Nephron (organoid): ENCODE measurements around the gene RBP7.
"Not testable (repeated sequence)": the region's sequence is repeated elsewhere in the genome, so short reads cannot be mapped to it uniquely, and the experiment has no call there.

Experiments
- H3K27ac Mint-ChIP-seq, 3 experiments: 2 replicates each; pipeline ENCODE4 v1.8.0; 2020; ENCODE audit warnings: mixed read lengths in 3 of 3, mild to moderate bottlenecking in 2 of 3, moderate library complexity in 1 of 3
- H3K27me3 Mint-ChIP-seq: 2 replicates; pipeline ENCODE4 v1.8.0; 2021; ENCODE audit warnings: low read depth, mild to moderate bottlenecking, moderate library complexity, mixed read lengths
- H3K36me3 Mint-ChIP-seq: 2 replicates; pipeline ENCODE4 v1.8.0; 2020; ENCODE audit warnings: low read depth, mixed read lengths
- H3K4me1 Mint-ChIP-seq: 2 replicates; pipeline ENCODE4 v1.8.0; 2020; ENCODE audit warnings: mixed read lengths
- H3K4me3 Mint-ChIP-seq, 3 experiments: 2 replicates each; pipeline ENCODE4 v1.8.0; 2020; ENCODE audit warnings: mild to moderate bottlenecking in 3 of 3, mixed read lengths in 3 of 3, moderate library complexity in 2 of 3
- H3K9me3 Mint-ChIP-seq: 2 replicates; pipeline ENCODE4 v1.8.0; 2020; ENCODE audit warnings: mixed read lengths
- CTCF ChIP-seq, 3 experiments: fragments of 200-600 bp; sonication (generic); IDR thresholded peaks; one replicate each; pipeline ENCODE4 v1.5.0; 2021; ENCODE audit warnings: antibody characterized with exemption in 3 of 3; ENCODE audit not compliant: unreplicated experiment in 3 of 3

RBP7 gene

DNA sequence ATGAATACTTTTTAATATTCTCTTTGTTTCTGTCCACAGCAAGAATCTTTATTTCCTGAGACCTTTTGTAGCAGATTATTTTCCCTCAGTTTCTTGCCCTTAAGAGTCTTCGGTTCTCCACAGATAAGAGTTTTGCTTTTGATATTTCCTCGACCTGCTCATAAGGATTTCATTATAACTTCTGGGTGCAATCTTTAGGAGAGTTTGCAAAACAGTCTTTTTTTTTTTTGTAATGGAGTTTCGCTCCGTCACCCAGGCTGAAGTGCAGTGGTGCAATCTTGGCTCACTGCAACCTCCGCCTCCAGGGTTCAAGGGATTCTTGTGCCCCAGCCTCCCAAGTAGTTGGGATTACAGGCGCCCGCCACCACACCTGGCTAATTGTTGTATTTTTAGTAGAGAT lies 25.6 kb downstream of the RBP7 start:
- Mint-ChIP-seq H3K4me1 (peaks cover 16% of the 10 kb centered on the region), H3K36me3 (no peaks in the 10 kb centered on the region), H3K4me3 (no peak overlapping the region), H3K27me3 (no peaks in the 10 kb centered on the region), H3K27ac (peak overlapping the region; percentile 78 to 86 (median 84)), H3K9me3 (peaks cover 3% of the 10 kb centered on the region)
- TF ChIP-seq CTCF (IDR thresholded peaks at IDR 0.05; ENCODE audit: unreplicated experiment in 3 of 3), result no peak

GRCh38 chr1:10025354-10025753 lies 28.3 kb downstream of the RBP7 start:
- Mint-ChIP-seq H3K4me1 (peaks cover 11% of the 10 kb centered on the region), H3K27ac (no peak overlapping the region), H3K36me3 (no peaks in the 10 kb centered on the region), H3K27me3 (no peaks in the 10 kb centered on the region), H3K4me3 (no peak overlapping the region), H3K9me3 (peaks cover 3% of the 10 kb centered on the region)
- no peak for TF ChIP-seq CTCF (IDR thresholded peaks at IDR 0.05; ENCODE audit: unreplicated experiment in 3 of 3)

DNA sequence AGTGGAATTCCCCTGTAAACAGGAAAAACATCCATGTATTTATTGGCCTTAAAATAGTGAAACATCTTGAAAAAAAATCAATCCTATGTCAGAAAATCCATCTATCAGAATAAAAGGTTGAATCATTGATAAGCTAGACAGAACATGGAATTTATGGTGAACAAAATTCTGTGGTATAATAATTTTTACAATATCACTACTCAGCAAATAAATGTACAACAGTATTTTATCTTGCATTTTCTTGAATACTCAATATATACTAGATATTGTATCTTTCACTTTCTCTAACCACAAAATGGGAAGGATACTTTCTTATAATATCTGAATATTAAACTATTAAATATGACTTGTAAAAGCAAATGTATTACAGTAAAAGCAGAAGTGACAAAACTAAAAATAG lies 30.0 kb downstream of the RBP7 start:
- Mint-ChIP-seq H3K27ac (no peak overlapping the region), H3K36me3 (no peaks in the 10 kb centered on the region), H3K4me3 (no peak overlapping the region), H3K9me3 (peaks cover 3% of the 10 kb centered on the region), H3K4me1 (peaks cover 15% of the 10 kb centered on the region), H3K27me3 (no peaks in the 10 kb centered on the region)
- no peak for TF ChIP-seq CTCF (IDR thresholded peaks at IDR 0.05; ENCODE audit: unreplicated experiment in 3 of 3)

- Mint-ChIP-seq H3K4me1 (peaks cover 24% of the 10 kb centered on the region), H3K27ac (peak overlapping the region in 1 of 3 experiments; percentile 20)
- not testable (repeated sequence) for H3K27me3 Mint-ChIP-seq, H3K4me3 Mint-ChIP-seq, H3K9me3 Mint-ChIP-seq, H3K36me3 Mint-ChIP-seq
These were observed 32.0 kb downstream of the RBP7 start for GRCh38 chr1:10028956-10029500.

DNA sequence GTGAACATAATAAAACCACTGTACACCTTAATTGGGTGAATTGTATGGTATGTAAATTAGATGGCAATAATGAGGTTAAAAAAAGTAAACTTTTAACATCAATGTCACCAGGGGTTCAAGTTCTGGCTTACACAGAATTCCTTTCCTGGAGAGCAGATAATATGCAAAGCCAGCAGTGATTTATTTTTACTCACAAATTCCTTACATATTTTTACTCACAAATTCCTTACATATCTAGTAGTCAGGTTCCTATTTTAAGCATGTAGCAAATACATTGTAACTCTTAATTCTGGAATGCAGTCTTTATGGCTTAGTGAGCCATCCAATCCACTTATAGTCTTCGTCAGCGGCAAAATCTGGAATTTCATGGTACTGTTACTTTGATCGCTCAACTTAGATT lies 34.4 kb downstream of the RBP7 start:
- Mint-ChIP-seq H3K36me3 (no peaks in the 10 kb centered on the region), H3K4me1 (peaks cover 32% of the 10 kb centered on the region), H3K4me3 (peak overlapping the region; percentile 46 to 70 (median 69)), H3K27me3 (no peaks in the 10 kb centered on the region), H3K27ac (peak overlapping the region; percentile 57 to 81 (median 67)), H3K9me3 (no peaks in the 10 kb centered on the region)
- no peak for TF ChIP-seq CTCF (IDR thresholded peaks at IDR 0.05; ENCODE audit: unreplicated experiment in 3 of 3)

- TF ChIP-seq CTCF (IDR thresholded peaks at IDR 0.05; ENCODE audit: unreplicated experiment in 3 of 3), result peak; percentile 87 to 95 (median 87)
- Mint-ChIP-seq H3K27ac (peak within 1 kb of the TSS; percentile 88 to 99 (median 91)), H3K36me3 (peaks cover 6% of the 10 kb centered on the region), H3K27me3 (no peaks in the 10 kb centered on the region), H3K9me3 (no peaks in the 10 kb centered on the region), H3K4me3 (peak within 1 kb of the TSS; percentile 94 to 100 (median 95)), H3K4me1 (peaks cover 32% of the 10 kb centered on the region)
These were observed 35.7 kb downstream of the RBP7 start, which contains the start of gene UBE4B for GRCh38 chr1:10032590-10033358. Gene UBE4B (plus strand): TSS chr1:10032958. CDS start chr1:10033671, 713 bp downstream.
